CD4-positive, alpha-beta T cell treated with Interleukin-21 for 1 hour (primary cell): ENCODE results near the gene TMEM171.

Experiments
- DNase-seq: peaks from one replicate; pipeline ENCODE4 v3.0.0-alpha.2; 2020

The TMEM171 gene, protein sequence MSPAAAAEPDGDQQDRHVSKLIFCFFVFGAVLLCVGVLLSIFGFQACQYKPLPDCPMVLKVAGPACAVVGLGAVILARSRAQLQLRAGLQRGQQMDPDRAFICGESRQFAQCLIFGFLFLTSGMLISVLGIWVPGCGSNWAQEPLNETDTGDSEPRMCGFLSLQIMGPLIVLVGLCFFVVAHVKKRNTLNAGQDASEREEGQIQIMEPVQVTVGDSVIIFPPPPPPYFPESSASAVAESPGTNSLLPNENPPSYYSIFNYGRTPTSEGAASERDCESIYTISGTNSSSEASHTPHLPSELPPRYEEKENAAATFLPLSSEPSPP

DNA sequence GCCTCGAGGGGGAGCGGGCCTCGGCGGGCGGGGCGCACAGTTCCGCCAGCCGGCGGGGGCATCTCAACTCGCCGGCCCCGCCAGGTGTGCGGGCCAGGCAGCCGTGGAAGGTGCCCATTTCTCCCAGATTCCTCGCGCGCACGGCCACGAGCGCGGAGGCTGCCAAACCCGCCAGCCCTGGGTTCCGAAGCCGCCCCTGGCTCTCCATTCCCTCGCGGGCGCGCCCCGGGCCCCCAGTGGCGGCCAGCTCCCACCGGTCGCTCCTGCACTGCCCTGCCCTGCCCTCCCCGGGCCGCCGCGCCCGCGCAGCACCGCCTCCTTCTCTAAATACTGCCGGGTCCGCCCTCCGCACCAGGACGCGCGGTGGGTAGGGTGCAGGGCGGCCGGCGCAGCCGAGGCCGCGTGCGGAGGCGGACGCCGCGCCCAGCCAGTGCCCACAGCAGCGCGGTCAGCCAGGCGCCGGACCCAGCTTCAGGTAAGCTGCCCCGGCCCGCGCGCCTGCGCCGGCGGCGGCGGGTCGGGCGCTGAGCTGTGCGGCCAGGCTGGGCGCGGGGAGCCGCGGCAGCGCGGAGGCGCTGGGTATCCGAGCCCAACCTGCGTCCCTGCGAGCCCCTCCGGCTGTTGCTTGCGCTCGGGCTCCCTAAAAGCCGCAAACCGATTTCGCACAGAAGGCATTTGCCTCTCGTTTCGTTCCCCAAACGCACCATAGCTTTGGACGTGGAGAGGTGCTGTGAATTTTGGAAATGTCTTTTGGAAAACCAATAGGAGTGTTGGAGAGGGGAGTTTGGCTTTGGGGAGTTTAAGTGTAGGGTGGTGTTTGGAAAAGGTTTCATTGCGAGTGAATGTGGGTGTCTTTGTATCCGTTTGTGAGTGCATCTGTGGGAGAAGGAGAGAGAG is at the start of gene TMEM171:
TMEM171 (plus strand) TSS at position 354 of the 897 bp plus-strand sequence. CDS start 2,799 bp downstream, outside the sequence.
- no peak for DNase-seq

DNA sequence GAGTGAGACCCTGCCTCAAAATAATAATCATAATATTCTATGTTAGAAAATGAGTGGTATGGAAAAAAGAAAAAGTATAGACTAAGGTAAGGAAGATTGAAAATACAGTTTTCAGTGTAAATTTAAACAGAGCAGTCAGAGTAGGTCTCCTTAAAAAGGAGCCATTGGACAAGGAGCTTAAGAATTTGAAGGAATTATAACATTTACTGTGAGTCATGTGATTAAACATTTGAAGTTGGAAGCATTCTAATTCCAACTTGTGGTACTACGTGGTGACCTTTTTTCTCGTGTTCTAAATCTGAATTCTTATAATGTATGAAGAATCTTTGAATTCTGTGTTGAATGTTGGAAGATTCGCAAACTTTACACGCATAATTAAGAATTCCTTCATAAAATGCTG is 39.3 kb upstream of the TMEM171 start:
- DNase-seq = no peak

GRCh38 chr5:73088026-73088425 is 32.3 kb upstream of the TMEM171 start:
- DNase-seq = no peak

DNA sequence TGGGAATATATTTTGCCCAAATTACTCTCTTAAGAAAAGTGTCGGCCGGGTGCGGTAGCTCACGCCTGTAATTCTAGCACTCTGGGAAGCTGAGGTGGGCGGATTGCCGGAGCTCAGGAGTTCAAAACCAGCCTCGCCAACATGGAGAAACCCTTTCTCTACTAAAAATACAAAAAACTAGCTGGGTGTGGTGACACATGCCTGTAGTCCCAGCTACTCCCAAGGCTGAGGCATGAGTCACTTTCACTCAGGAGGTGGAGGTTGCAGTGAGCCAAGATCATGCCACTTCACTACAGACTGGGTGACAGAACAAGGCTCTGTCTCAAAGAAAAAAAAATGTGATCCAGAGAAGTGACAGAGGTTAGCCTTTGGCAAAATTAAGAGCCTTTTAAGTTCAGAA is 26.4 kb upstream of the TMEM171 start:
- DNase-seq = no peak

DNA sequence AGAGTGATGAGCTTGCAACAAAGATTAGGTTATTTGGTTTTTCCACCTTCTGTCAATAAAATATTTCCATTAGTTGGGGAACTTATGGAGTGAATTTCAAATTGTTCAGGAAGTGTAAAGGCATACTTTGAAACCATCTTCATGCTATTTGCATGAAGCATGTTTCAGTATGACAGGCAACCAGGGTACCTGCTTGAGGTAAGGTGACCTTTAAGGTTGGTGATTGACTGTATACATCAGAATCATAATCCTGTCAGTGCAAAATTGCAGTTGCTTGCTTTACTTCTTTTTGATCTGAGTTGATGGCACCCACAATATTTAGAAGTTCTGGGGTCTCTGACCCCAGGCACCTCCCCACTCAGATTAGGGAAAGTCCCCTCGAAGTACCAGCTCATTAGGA is 26.0 kb upstream of the TMEM171 start:
- no peak for DNase-seq

- no peak for DNase-seq
Measured at GRCh38 chr5:73095564-73096238, 24.7 kb upstream of the TMEM171 start.

GRCh38 chr5:73096239-73096575 is 24.2 kb upstream of the TMEM171 start:
- DNase-seq = peak; percentile 14

- DNase-seq = no peak
Measured at GRCh38 chr5:73097740-73098139, 22.6 kb upstream of the TMEM171 start.

DNA sequence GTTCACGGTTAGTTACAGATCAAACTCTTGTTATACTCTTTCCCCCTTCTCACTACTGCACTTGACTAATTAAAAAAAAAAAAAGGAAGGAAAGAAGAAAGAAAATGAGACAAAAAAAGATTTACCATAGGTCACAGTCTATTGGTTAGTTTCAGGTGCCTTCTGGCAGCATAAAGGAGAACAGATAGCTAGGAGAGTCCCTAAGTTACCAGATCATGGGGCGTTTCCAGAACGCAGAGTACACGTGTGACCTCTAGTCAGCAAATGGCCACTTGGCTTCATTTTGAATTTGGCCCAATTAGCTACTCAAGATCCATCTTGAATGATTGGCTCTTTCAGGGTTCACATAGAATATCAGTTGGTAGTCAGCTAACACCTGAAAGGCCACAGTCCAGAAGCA is 20.3 kb upstream of the TMEM171 start:
- no peak for DNase-seq

DNA sequence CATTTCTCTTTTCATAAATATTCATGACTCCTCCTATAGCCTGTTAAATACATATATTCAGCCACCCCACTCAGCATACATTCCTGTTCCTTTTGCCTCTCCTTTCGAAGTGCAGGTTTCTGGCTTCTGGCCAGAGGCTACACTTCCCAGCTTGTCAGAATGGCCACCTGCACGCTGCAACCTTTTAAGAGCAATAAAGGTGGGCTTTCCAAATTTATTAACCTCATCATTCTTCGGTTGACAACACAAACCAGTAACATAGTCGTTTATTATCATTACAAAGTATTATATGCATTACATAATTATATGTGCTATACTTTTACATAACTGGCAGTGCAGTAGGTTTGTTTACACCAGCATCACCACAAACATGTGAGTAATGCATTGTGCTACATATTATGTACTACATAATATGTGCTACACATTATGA is 16.5 kb upstream of the TMEM171 start:
- no peak for DNase-seq

GRCh38 chr5:73104326-73104725 is 16.0 kb upstream of the TMEM171 start:
- no peak for DNase-seq

DNA sequence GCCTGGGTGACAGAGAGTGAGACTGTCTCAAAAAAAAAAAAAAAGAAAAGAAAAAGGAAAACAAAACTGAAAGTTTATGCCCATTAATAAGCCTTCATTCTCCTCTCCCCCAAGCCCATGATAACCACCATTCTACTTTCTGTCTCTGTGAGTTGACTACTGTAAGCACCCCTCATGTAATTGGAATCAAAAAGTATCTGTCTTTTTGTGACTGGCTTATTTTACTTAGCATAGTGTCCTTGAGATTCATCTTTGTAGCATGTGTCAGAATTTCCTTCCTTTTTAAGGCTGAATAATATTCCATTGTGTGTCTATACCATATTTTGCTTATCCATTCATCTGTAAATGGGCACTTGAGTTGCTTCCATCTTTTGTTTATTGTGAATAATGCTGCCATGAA is 14.0 kb upstream of the TMEM171 start:
- no peak for DNase-seq

DNA sequence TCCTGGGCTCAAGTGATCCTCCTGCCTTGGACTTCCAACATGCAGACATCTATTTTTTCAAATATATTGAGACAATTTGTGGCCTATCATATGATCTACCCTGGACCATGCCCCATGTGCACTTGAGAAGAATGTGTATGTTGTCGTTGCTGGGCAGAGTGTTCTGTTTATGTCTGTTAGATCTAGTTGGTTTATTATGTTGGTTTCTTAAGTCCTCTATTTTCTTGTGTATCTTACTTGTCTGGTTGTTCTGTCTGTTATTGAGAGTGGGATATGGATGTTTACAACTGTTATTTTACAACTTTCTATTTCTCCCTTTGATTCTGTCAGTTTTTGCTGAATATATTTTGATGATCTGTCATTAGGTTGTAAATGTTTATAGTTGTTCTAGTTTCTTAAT is 10.2 kb upstream of the TMEM171 start:
- no peak for DNase-seq

DNA sequence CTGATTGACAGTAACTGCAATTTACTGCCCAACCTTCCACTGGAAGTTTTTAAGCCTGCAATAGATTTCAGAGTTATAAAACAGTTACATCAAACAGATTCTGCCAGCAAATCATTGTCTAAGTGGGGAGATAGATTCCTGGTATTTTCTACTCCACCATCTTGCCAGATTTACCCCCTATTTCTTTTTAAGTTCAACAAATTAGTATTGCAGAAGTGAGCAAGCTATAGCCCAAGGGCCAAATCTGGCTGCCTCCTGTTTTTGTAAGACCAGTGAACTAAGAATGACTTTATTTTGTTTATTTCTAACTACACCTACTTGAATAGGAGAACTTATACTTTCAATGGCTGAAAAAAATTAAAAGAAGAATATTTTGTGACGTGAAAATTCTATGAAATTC is 8.8 kb upstream of the TMEM171 start:
- no peak for DNase-seq

GRCh38 chr5:73112359-73112758 is 8.0 kb upstream of the TMEM171 start:
- no peak for DNase-seq

DNA sequence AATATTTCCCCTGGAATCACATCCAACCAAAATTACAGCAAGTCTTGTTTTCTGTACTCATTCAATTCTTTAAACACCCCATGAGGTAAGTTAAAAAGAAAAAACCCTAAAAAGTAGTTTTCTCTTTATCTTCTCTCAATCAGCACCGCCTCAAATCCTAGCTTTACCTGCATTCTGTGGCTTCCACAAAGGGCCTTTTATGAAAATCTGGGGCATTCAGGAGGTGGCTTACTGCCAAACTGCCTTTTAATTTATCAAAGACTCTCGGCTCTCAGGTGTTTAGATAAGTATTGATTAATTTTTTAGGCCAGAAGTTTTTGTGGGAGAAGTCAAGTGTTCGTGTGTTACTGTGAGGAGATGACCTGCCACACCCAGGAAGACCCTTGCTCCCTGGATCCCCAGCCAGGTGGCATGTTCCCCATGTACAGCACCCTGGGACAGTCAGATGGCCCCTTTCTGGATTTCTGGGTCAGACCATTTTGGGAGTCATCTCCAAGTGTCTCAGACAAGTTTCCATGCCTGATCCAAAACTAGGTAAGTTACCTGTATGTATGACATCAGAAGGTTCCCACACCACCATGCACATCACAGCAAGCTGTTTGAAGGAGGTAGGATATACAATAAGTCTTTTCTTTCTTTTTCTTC is 6.2 kb upstream of the TMEM171 start:
- DNase-seq = no peak

- DNase-seq = no peak
Measured at GRCh38 chr5:73115399-73116051, 4.8 kb upstream of the TMEM171 start.

- DNase-seq = no peak
Measured at GRCh38 chr5:73116506-73116905, 3.9 kb upstream of the TMEM171 start.

- DNase-seq = no peak
Measured at GRCh38 chr5:73117088-73117740, 3.2 kb upstream of the TMEM171 start.

- DNase-seq = no peak
Measured at GRCh38 chr5:73118391-73118973, 1.9 kb upstream of the TMEM171 start.

GRCh38 chr5:73119451-73120157 is 771 bp upstream of the TMEM171 start:
- DNase-seq = no peak
